ENCODE data around the gene RASGRP1.
"Not testable (repeated sequence)": the region's sequence is repeated elsewhere in the genome, so short reads cannot be mapped to it uniquely, and the experiment has no call there.

RASGRP1 gene

GRCh38 chr15:38564557-38565286 lies at the start of gene RASGRP1:
Gene RASGRP1, minus strand, starts transcription at chr15:38564814. Its CDS starts 186 bp downstream, at chr15:38564628.
- DNase-seq: peak; percentile 91 to 93

- no peak for DNase-seq
Observed at GRCh38 chr15:38613085-38613484, 48.5 kb upstream of the RASGRP1 start.

GRCh38 chr15:38612159-38612863 lies 47.7 kb upstream of the RASGRP1 start:
- peak in 1 of 2 donors; percentile 14 for DNase-seq

GRCh38 chr15:38611228-38611627 lies 46.6 kb upstream of the RASGRP1 start:
- DNase-seq: peak; percentile 31 to 63

GRCh38 chr15:38610748-38611147 lies 46.1 kb upstream of the RASGRP1 start:
- DNase-seq: peak; percentile 24 to 56

- no peak for DNase-seq
Observed at GRCh38 chr15:38609097-38609738, 44.6 kb upstream of the RASGRP1 start.

GRCh38 chr15:38608682-38609081 lies 44.1 kb upstream of the RASGRP1 start:
- no peak for DNase-seq

- no peak for DNase-seq
Observed at GRCh38 chr15:38605744-38606143, 41.1 kb upstream of the RASGRP1 start.

- no peak for DNase-seq
Observed at GRCh38 chr15:38603672-38604071, 39.1 kb upstream of the RASGRP1 start.

GRCh38 chr15:38602910-38603670 lies 38.5 kb upstream of the RASGRP1 start:
- DNase-seq: no peak

GRCh38 chr15:38600236-38600635 lies 35.6 kb upstream of the RASGRP1 start:
- no peak for DNase-seq

- DNase-seq: no peak
Observed at GRCh38 chr15:38598749-38599148, 34.1 kb upstream of the RASGRP1 start.

- DNase-seq: no peak
Observed at GRCh38 chr15:38597219-38597800, 32.7 kb upstream of the RASGRP1 start.

- no peak for DNase-seq
Observed at GRCh38 chr15:38593524-38593923, 28.9 kb upstream of the RASGRP1 start.

- DNase-seq: no peak
Observed at GRCh38 chr15:38589502-38589901, 24.9 kb upstream of the RASGRP1 start.

GRCh38 chr15:38588672-38589071 lies 24.1 kb upstream of the RASGRP1 start:
- DNase-seq: no peak

GRCh38 chr15:38587214-38587613 lies 22.6 kb upstream of the RASGRP1 start:
- peak in 1 of 2 donors; percentile 28 for DNase-seq

GRCh38 chr15:38586005-38586404 lies 21.4 kb upstream of the RASGRP1 start:
- not testable (repeated sequence) for DNase-seq

- DNase-seq: no peak
Observed at GRCh38 chr15:38578626-38579025, 14.0 kb upstream of the RASGRP1 start.

GRCh38 chr15:38577424-38577987 lies 12.9 kb upstream of the RASGRP1 start:
- DNase-seq: no peak

GRCh38 chr15:38576837-38577236 lies 12.2 kb upstream of the RASGRP1 start:
- peak in 1 of 2 donors; percentile 54 for DNase-seq

- no peak for DNase-seq
Observed at GRCh38 chr15:38576261-38576660, 11.6 kb upstream of the RASGRP1 start.

Data from CD4-positive, alpha-beta T cell treated with Interferon alpha-2 for 1 hour (primary cell).